Ovary (tissue), 3 donors: Measurements from ENCODE around the gene PI4KB.

Experiments used
- EP300 ChIP-seq: sonication (generic); formaldehyde crosslinking; IDR thresholded peaks from one replicate; pipeline ENCODE4 v1.6.1; 2017; ENCODE audit warnings: antibody characterized with exemption
- TF ChIP-seq, protein P1 (sequence below), 3 donors: fragments of 450-650 bp in 2 of 3; fragments of 200-600 bp in 1 of 3; IDR thresholded peaks; one replicate each; pipeline versions ENCODE4 v1.5.1 to v1.8.0; 2016 to 2022; ENCODE audit warnings: antibody characterized with exemption in 3 of 3, mild to moderate bottlenecking in 1 of 3
- donor health status: DM: no; HTN: no; CAD: no.

- TF ChIP-seq, protein P1, sequence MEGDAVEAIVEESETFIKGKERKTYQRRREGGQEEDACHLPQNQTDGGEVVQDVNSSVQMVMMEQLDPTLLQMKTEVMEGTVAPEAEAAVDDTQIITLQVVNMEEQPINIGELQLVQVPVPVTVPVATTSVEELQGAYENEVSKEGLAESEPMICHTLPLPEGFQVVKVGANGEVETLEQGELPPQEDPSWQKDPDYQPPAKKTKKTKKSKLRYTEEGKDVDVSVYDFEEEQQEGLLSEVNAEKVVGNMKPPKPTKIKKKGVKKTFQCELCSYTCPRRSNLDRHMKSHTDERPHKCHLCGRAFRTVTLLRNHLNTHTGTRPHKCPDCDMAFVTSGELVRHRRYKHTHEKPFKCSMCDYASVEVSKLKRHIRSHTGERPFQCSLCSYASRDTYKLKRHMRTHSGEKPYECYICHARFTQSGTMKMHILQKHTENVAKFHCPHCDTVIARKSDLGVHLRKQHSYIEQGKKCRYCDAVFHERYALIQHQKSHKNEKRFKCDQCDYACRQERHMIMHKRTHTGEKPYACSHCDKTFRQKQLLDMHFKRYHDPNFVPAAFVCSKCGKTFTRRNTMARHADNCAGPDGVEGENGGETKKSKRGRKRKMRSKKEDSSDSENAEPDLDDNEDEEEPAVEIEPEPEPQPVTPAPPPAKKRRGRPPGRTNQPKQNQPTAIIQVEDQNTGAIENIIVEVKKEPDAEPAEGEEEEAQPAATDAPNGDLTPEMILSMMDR (IDR thresholded peaks at IDR 0.05): no peak
- TF ChIP-seq EP300: no peak
Measured at GRCh38 chr1:151265446-151266236, 61.6 kb downstream of the PI4KB start.
